GM21737 (cell line): Measurements from ENCODE around the gene PTPN11.
A peak's percentile ranks its signal among the peaks of the same experiment; 100 is the strongest.
"Not testable (repeated sequence)": the region's sequence is repeated elsewhere in the genome, so short reads cannot be mapped to it uniquely, and the experiment has no call there.

Experiments
- ATAC-seq: cut with Tn5 transposase; IDR thresholded peaks from one replicate; pipeline ENCODE4 v1.9.1; 2021; ENCODE audit warnings: mild to moderate bottlenecking, moderate library complexity; ENCODE audit not compliant: unreplicated experiment

PTPN11 gene

GRCh38 chr12:112418608-112419296 lies at the start of gene PTPN11:
PTPN11 (plus strand) TSS chr12:112418947; CDS start chr12:112419112, 165 bp downstream.
- peak; percentile 71 for ATAC-seq

- no peak for ATAC-seq
Observed at GRCh38 chr12:112370199-112370598, 48.5 kb upstream of the PTPN11 start.

- no peak for ATAC-seq
Observed at GRCh38 chr12:112370868-112371510, 47.8 kb upstream of the PTPN11 start.

- ATAC-seq: no peak
Observed at GRCh38 chr12:112374166-112374740, 44.5 kb upstream of the PTPN11 start.

GRCh38 chr12:112375105-112375504 lies 43.6 kb upstream of the PTPN11 start:
- no peak for ATAC-seq

GRCh38 chr12:112380663-112381405 lies 37.9 kb upstream of the PTPN11 start:
- no peak for ATAC-seq

- peak; percentile 35 for ATAC-seq
Observed at GRCh38 chr12:112381406-112381882, 37.3 kb upstream of the PTPN11 start.

GRCh38 chr12:112381883-112382796 lies 36.6 kb upstream of the PTPN11 start, which contains the start of gene HECTD4:
HECTD4 (minus strand) TSS chr12:112382431; CDS start chr12:112382128, 303 bp downstream.
- peak; percentile 90 for ATAC-seq

GRCh38 chr12:112382866-112383265 lies 35.9 kb upstream of the PTPN11 start:
- no peak for ATAC-seq

- ATAC-seq: no peak
Observed at GRCh38 chr12:112386726-112387125, 32.0 kb upstream of the PTPN11 start.

- ATAC-seq: no peak
Observed at GRCh38 chr12:112389228-112389627, 29.5 kb upstream of the PTPN11 start.

- not testable (repeated sequence) for ATAC-seq
Observed at GRCh38 chr12:112389922-112390654, 28.7 kb upstream of the PTPN11 start.

- ATAC-seq: no peak
Observed at GRCh38 chr12:112393328-112393727, 25.4 kb upstream of the PTPN11 start.

- no peak for ATAC-seq
Observed at GRCh38 chr12:112401054-112401453, 17.7 kb upstream of the PTPN11 start.

GRCh38 chr12:112401903-112402498 lies 16.7 kb upstream of the PTPN11 start:
- no peak for ATAC-seq

- no peak for ATAC-seq
Observed at GRCh38 chr12:112406519-112407488, 11.9 kb upstream of the PTPN11 start.

GRCh38 chr12:112407683-112408082 lies 11.1 kb upstream of the PTPN11 start:
- not testable (repeated sequence) for ATAC-seq

- peak; percentile 5 for ATAC-seq
Observed at GRCh38 chr12:112408621-112409020, 10.1 kb upstream of the PTPN11 start.
